Activated CD8-positive, alpha-beta memory T cell treated with anti-CD3 and anti-CD28 coated beads for 48 hours (primary cell): ENCODE results near the gene LIN7B.

Experiments used
- DNase-seq, 3 experiments: peaks; one replicate each; pipeline ENCODE4 v3.0.0-alpha.2; 2020; ENCODE audit warnings: low read depth in 2 of 3, low spot score in 2 of 3

LIN7B gene

GRCh38 chr19:49094505-49095482, 19.4 kb upstream of the LIN7B start:
- DNase-seq, result no peak

GRCh38 chr19:49097453-49098288, 16.5 kb upstream of the LIN7B start:
- DNase-seq, result peak in 1 of 3 experiments; percentile 50

GRCh38 chr19:49098795-49099194, 15.4 kb upstream of the LIN7B start:
- no peak for DNase-seq

DNA sequence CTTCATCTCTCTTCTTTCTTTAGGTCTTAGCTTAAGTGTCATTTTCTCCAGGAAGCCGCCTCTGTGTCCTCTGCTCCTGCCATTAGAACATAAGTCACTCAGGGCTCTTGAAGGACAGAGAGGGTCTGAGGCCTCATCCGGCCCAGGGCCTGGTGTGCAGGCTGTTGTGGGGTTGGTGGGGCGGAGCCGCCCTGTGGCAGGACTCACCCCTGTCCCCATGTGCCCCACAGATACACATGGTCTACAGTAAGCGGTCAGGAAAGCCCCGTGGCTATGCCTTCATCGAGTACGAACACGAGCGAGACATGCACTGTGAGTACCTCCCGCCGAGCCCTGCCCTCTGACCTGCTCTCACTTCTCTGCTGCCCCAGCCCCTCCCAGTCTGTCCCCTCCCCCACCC, 13.0 kb upstream of the LIN7B start:
- DNase-seq, result no peak

DNA sequence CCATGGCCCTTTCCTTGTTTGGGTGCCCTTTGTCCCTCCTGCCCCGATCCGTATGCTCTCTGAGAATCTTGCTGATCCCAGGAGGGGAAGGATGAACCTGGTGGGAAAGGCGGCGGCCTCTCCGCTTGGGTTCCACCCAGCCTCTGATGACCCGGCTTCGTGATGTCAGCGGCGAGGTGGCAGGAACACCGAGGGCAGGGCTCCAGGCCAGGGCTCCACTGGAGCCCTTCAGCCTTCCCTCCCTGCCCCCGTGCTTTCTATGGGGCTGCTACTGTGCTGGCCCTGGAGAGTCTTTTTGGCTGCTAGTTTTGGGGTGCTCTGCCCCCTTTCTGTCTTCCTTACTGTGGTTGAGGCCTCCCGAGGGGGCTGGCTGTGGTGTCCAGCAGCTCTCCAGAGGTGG, 11.9 kb upstream of the LIN7B start:
- DNase-seq, result no peak

DNA sequence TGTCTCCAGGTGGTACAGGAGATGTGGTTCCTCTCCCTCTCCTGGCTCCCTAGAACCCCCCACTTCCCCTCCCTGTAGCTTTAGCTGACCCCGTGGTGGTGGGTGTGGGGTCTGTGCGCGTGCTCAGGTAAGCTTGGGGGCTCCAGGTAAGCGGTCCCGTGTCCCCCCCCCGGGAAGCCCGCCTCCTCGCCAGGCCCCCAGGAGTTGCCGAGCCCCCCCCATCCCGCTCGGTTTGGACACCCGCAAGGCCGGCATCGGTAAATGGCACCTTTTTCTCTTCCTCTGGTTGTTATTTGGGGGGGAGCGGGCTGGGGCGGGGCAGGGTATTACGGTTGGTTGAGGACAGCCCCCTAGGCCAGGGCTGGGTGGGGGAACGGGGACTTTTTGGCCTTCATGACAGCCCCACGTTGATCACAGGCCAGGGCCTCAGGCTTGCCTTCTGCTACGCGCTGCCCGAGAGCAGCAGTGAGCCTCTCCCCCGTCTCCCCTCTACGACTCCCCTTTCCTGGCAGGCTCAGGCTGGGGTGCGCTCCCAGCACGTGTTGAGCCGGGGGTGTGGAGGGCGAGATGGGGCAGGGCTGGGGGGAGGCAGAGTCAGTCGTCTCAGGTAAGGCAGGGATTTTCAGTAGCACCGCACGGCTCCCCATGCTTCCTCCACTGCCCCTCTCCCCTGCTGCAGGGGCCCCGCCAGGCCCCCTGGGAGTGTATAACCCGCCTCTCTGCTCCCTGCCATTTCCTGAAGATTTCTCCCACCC, 10.7 kb upstream of the LIN7B start:
- no peak for DNase-seq

- no peak for DNase-seq
Measured at GRCh38 chr19:49104229-49104864, 9.8 kb upstream of the LIN7B start.

DNA sequence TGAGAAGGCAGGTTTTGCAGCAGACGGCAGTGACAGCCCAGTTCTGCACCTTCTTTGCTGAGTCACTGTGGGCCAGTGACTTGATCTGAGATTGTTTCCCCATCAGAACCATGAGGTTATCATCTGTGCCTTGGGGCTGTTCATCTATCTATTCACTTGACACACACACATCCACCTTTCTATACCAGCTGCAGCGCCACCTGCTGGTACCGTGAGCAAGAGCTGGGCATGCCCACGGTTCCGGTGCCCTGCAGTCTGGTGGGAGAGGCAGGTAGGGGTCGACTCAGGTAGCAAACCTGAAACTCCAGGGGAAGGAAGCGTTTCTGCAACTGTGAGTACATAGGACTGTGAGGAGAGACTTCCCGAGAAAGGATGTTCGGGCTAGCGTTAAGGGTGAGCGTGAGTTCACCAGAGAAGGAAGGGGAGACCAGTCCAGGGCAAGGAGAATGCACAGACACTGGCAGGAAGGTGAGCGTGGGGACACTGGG, 7.5 kb upstream of the LIN7B start:
- DNase-seq, result peak in 2 of 3 experiments; percentile 39 to 59

GRCh38 chr19:49107625-49108459, 6.3 kb upstream of the LIN7B start:
- no peak for DNase-seq

DNA sequence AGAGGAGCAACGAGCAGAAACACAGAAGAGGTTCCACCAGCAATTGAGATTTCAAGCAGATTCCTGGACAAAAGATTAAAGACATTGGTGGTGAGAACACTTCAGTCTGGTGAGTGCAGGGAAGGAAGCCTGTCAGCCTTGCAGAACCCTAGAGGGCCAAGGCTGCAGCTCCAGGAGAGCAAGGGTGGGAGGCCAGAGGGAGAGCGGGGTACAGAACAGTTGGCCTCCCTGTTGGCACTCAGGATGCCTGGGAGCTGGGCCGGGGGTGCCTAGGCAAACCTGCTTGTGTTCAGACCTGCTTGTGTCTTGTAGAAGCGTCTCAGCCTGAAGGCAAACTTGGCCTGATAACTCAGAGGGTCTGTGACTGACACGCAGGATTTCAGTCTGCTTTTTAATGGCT, 5.1 kb upstream of the LIN7B start:
- no peak for DNase-seq

GRCh38 chr19:49109569-49110233, 4.5 kb upstream of the LIN7B start:
- no peak for DNase-seq

- DNase-seq, result no peak
Measured at GRCh38 chr19:49110567-49110966, 3.6 kb upstream of the LIN7B start.

DNA sequence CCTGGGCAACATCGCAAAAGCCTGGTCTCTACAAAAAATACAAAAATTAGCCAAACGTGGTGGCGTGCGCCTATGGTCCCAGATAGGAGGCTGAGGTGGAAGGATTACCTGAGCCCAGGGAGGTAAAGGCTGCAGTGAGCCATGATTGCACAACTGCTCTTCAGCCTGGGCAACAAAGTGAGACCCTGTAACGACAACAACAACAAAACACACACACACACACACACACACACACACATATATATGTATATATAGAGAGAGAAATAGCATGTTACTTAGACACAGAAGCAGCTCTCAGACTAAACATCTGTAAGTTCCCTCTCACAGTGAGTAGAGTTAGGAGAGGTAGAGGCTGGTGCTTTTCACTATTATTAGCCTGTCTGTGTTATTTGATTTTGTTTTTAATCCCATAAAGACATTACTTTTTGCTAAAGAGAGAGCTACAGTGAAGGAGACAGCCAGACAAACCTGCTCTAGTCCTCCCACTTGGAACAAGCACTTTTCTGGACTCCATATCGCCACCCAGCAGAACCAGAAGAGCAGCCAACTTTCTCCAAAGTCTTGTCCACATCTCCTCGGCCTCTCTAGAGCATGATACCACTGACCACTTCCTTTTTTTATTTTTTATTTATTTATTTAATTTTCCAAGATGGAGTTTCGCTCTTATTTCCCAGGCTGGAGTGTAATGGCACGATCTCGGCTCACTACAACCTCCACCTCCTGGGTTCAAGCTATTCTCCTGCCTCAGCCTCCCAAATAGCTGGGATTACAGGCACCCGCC, 2.8 kb upstream of the LIN7B start:
- DNase-seq, result no peak

DNA sequence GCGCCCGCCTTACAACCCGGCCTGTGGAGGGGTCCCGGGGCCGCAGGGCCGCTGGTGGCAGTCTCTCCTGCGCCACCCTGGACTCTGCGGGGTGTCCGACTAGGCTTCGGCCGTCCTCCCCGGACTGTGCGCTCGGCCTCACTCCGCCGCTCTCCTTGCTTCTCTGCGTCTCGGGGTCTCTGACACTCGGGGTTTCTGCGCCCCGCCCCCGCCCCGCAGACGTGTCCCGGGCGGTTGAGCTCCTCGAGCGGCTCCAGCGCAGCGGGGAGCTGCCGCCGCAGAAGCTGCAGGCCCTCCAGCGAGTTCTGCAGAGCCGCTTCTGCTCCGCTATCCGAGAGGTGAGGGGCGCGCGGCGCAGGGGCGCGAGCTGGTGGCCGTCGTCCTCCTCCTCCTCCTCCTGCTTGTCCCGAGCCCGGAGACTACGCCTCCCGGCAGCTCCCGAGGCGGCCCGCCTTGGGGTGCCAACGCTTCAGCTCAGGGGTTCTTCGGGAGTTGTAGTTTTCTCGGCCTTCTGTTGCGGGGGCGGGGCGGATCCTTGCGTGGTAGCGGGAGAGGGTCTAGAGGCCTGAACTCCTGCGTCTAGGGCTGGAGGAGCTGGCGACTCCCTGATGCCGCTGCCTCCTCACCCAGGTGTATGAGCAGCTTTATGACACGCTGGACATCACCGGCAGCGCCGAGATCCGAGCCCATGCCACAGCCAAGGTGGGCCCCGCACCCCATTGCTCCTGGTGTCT, 627 bp downstream of the LIN7B start:
- no peak for DNase-seq

GRCh38 chr19:49116544-49116943, 2.4 kb downstream of the LIN7B start:
- DNase-seq, result no peak

- DNase-seq, result no peak
Measured at GRCh38 chr19:49117677-49118564, 3.8 kb downstream of the LIN7B start.
